Colonic mucosa (tissue), 4 donors: ENCODE results near the gene FARSB. TPM values are rescaled to one million over a fixed set of nuclear protein-coding genes. Genes with fewer than 3 reads are reported as not detected.

Experiments
- DNase-seq: peaks from one replicate; pipeline ENCODE4 v3.0.0-alpha.2; 2020
- H3K27ac ChIP-seq: fragments of 200-600 bp; one replicate; pipeline ENCODE4 v1.8.0; 2021
- H3K27me3 ChIP-seq: fragments of 200-600 bp; one replicate; pipeline ENCODE4 v1.8.0; 2021
- H3K36me3 ChIP-seq: fragments of 200-600 bp; one replicate; pipeline ENCODE4 v1.8.0; 2021
- H3K4me1 ChIP-seq: fragments of 200-600 bp; one replicate; pipeline ENCODE4 v1.8.0; 2021; ENCODE audit warnings: mild to moderate bottlenecking
- H3K4me3 ChIP-seq: fragments of 200-600 bp; one replicate; pipeline ENCODE4 v1.8.0; 2021
- H3K9ac ChIP-seq, 2 donors: one replicate each; pipeline ENCODE4 v1.7.0; 2013; ENCODE audit warnings: control low read depth in 2 of 2, low read depth in 2 of 2, low read length in 2 of 2
- H3K9me3 ChIP-seq: fragments of 200-600 bp; one replicate; pipeline ENCODE4 v1.8.0; 2021
- intact Hi-C: fragments of 100-400 bp; cut with DNase I; formaldehyde crosslinking; loops from one replicate; pipeline ENCODE4 v1.14.1; 2022
- total RNA-seq, 2 donors: library from RNA; stranded (reverse); fragmentation: NEBNext Ultra II Directional in 1 of 2; extraction: Animal tissue kit (Norgen Biotek cat#: 25700) in 1 of 2; gene quantifications; one replicate each; pipeline ENCODE4 v1.2.1, GENCODE V29; 2021
- TF ChIP-seq, protein P1 (sequence below): fragments of 200-600 bp; IDR thresholded peaks from one replicate; pipeline ENCODE4 v1.8.0; 2022; ENCODE audit warnings: antibody characterized with exemption, mild to moderate bottlenecking
- donor health status: healthy.
- donor health status: DM: no; HTN: no; CAD: no.
- donor health status: DM: no; HTN: no; CAD: no.

The FARSB gene
- total RNA-seq, 2 donors from 2014 or later, result 21.9 to 34.6 TPM

DNA sequence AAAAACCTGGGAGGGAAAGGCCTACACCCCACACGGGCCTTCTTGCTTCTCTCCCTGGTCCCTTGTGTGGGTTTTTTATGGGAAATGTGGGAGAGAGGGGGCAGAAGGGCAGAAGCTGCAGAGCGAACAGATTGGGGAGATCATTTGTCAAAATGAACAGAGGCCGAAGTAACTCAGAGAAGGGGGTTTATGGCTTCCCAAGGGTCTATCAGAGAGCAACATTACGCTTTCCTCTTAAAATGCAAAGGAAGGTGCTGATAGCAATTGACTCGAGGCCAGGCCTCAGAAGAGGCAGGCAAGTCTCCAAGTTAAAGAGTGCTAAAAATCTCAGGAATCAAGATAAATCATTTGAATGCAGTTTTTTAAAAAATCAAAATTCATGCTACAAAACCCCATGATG, 130.1 kb downstream of the FARSB start:
- Histone ChIP-seq H3K27ac (no peak overlapping the region), H3K4me1 (no peaks in the 10 kb centered on the region), H3K36me3 (no peaks in the 10 kb centered on the region), H3K9me3 (no peaks in the 10 kb centered on the region), H3K9ac (no peak overlapping the region), H3K27me3 (no peaks in the 10 kb centered on the region), H3K4me3 (no peak overlapping the region)
- TF ChIP-seq, protein P1, sequence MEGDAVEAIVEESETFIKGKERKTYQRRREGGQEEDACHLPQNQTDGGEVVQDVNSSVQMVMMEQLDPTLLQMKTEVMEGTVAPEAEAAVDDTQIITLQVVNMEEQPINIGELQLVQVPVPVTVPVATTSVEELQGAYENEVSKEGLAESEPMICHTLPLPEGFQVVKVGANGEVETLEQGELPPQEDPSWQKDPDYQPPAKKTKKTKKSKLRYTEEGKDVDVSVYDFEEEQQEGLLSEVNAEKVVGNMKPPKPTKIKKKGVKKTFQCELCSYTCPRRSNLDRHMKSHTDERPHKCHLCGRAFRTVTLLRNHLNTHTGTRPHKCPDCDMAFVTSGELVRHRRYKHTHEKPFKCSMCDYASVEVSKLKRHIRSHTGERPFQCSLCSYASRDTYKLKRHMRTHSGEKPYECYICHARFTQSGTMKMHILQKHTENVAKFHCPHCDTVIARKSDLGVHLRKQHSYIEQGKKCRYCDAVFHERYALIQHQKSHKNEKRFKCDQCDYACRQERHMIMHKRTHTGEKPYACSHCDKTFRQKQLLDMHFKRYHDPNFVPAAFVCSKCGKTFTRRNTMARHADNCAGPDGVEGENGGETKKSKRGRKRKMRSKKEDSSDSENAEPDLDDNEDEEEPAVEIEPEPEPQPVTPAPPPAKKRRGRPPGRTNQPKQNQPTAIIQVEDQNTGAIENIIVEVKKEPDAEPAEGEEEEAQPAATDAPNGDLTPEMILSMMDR, result no peak
- intact Hi-C loops, result no loop called here
- DNase-seq, result no peak

DNA sequence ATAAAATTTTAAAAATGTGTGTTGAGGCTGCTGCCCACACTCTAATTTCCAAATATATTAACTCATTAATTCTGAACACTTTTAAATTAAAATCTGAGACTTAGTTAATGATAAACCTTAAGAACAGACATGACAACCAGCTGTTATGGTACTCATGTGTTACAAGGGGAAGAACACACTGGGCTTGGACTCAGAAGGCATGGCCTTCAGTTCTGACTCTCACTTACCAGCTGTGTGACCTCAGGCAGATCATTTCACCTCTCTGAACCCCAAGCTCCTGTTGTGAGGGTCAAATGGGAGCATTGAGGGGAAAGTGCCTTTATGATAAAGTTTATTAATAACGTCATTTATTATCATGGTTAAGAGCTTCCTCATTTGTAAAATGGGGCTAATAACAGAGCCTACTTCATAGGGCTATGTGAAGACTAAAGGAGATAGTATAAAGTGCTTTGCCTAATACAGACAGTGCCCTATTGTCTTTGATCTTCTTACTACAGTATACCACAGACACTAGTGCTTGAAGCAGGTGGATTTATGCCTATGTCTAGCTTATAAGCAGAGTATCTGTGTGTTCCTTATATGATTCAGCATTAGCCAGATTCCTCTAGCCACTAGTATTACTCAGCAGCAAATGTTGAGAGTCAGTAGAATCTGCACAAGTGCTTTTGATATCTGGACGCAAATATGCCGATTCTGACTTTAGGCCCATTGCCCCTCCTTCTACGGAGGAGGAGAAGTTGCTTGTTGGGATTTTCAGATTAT, 131.9 kb downstream of the FARSB start:
- Histone ChIP-seq H3K36me3 (no peaks in the 10 kb centered on the region), H3K9ac (no peak overlapping the region), H3K4me1 (no peaks in the 10 kb centered on the region), H3K4me3 (no peak overlapping the region), H3K27ac (no peak overlapping the region), H3K9me3 (no peaks in the 10 kb centered on the region), H3K27me3 (no peaks in the 10 kb centered on the region)
- no peak for DNase-seq
- intact Hi-C loops, result no loop called here
- TF ChIP-seq, protein P1, result no peak

DNA sequence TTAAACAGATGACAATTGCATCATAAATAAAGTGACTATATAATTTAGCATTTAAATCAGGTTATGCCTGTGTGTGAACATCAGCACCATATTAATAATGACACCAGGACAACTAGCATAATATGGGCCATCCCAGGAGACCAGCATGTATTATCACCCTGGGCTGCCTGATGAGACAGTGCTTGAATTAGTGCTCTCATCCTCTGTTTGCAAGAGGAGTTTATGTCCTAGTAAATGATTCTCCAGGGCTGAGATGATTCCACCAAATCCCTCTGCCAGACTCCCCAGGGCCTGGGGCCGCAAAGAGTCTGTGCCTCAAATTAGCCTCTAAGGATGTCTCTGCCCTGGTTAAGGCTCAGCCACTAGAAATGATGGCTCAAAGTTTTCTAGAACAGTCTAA, 133.8 kb downstream of the FARSB start:
- intact Hi-C loops, result no loop called here
- Histone ChIP-seq H3K36me3 (no peaks in the 10 kb centered on the region), H3K4me1 (no peaks in the 10 kb centered on the region), H3K27ac (no peak overlapping the region), H3K9ac (no peak overlapping the region), H3K27me3 (no peaks in the 10 kb centered on the region), H3K9me3 (no peaks in the 10 kb centered on the region), H3K4me3 (no peak overlapping the region)
- TF ChIP-seq, protein P1, result no peak
- no peak for DNase-seq

DNA sequence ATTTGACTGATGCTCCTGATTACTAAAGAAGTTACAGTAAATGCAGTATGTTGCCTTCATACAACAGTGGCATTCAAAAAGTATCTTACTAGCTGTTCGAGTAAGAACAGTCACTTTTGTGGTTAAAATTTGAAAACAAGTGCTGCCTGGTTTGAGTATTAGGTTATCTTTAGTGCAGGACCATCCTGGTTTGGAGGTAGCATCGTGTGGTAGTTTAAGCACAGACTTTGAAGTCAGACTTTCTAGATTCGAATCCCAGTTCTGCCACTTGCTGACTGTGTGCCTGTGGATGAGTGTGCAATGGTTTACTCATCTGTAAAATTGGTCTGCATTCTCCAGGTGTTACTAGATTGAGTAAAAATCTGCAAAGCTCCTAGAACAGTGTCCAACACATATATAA, 134.8 kb downstream of the FARSB start:
- Histone ChIP-seq H3K4me3 (no peak overlapping the region), H3K27ac (no peak overlapping the region), H3K9ac (no peak overlapping the region), H3K27me3 (no peaks in the 10 kb centered on the region), H3K9me3 (no peaks in the 10 kb centered on the region), H3K4me1 (no peaks in the 10 kb centered on the region), H3K36me3 (no peaks in the 10 kb centered on the region)
- TF ChIP-seq, protein P1, result no peak
- intact Hi-C loops, result no loop called here
- no peak for DNase-seq

Other genes starting within 250 kb of the FARSB start
- gene SGPP2, start 231.5 kb downstream of the FARSB start, total RNA-seq, result 10 to 100 TPM; 54.0 to 96.5 TPM
- gene MOGAT1, start 15.6 kb upstream of the FARSB start, total RNA-seq, result under 1 TPM in 1 of 2 donors, not detected in 1; 0.24 TPM
- gene ACSL3, start 204.9 kb upstream of the FARSB start, total RNA-seq, result 100 to 1,000 TPM; 116 to 162 TPM